Thoracic aorta (tissue), 2 donors: Measurements from ENCODE around the gene ENTPD8. TPM values are rescaled to one million over a fixed set of nuclear protein-coding genes. Genes with fewer than 3 reads are reported as not detected.

Experiments
- ATAC-seq: fragments of 150-250 bp; one replicate; pipeline ENCODE4 v1.8.0; 2017; ENCODE audit warnings: low read depth; ENCODE audit not compliant: insufficient number of reproducible peaks, low FRiP score
- DNase-seq: peaks from one replicate; pipeline ENCODE4 v3.0.0-alpha.2; 2020; ENCODE audit warnings: low spot score
- H3K27ac ChIP-seq, 2 donors: fragments of 200-600 bp; sonication (generic); 1 replicate in 1 of 2; 2 replicates in 1 of 2; pipeline ENCODE4 v1.5.1; 2016; ENCODE audit warnings: mild to moderate bottlenecking in 2 of 2, moderate library complexity in 2 of 2
- H3K27me3 ChIP-seq: fragments of 200-600 bp; sonication (generic); replicated peaks from 2 replicates; pipeline ENCODE4 v1.6.0; 2016; ENCODE audit warnings: mild to moderate bottlenecking; ENCODE audit not compliant: insufficient read depth
- H3K36me3 ChIP-seq: fragments of 200-600 bp; sonication (generic); one replicate; pipeline ENCODE4 v1.5.1; 2016
- H3K4me1 ChIP-seq, 2 donors: fragments of 200-600 bp; sonication (generic); 1 replicate in 1 of 2; 2 replicates in 1 of 2; pipeline versions ENCODE4 v1.5.1 to v1.6.0; 2016; ENCODE audit warnings: low read depth in 2 of 2, mild to moderate bottlenecking in 1 of 2; ENCODE audit not compliant: control insufficient read depth in 1 of 2
- H3K4me3 ChIP-seq: fragments of 200-600 bp; sonication (generic); 2 replicates; pipeline ENCODE4 v1.5.1; 2016; ENCODE audit warnings: mild to moderate bottlenecking
- H3K9me3 ChIP-seq: fragments of 200-600 bp; sonication (generic); 2 replicates; pipeline ENCODE4 v1.5.1; 2016
- total RNA-seq, 2 donors: library from RNA; depleted of rRNA; stranded (reverse); fragments of >200 nt; gene quantifications; one replicate each; pipeline versions ENCODE4 v1.1.0 to v1.2.3, GENCODE V29; 2016
- TF ChIP-seq, protein P1 (sequence below): fragments of 200-600 bp; sonication (generic); IDR thresholded peaks from one replicate; pipeline ENCODE4 v1.5.1; 2019; ENCODE audit warnings: antibody characterized with exemption

ENTPD8 gene
- total RNA-seq, 2 donors from 2014 or later, result not detected

GRCh38 chr9:137446851-137447471 is 5.8 kb upstream of the ENTPD8 start:
- ATAC-seq (no peak), DNase-seq (no peak)
- Histone ChIP-seq H3K9me3 (no peaks in the 10 kb centered on the region), H3K4me3 (no peak overlapping the region), H3K27me3 (peaks cover 3% of the 10 kb centered on the region), H3K4me1 (peaks cover 0 to 7% of the 10 kb centered on the region in 2 donors), H3K36me3 (peaks cover 3% of the 10 kb centered on the region), H3K27ac (peak overlapping the region in 1 of 2 donors; percentile 4)
- TF ChIP-seq, protein P1, sequence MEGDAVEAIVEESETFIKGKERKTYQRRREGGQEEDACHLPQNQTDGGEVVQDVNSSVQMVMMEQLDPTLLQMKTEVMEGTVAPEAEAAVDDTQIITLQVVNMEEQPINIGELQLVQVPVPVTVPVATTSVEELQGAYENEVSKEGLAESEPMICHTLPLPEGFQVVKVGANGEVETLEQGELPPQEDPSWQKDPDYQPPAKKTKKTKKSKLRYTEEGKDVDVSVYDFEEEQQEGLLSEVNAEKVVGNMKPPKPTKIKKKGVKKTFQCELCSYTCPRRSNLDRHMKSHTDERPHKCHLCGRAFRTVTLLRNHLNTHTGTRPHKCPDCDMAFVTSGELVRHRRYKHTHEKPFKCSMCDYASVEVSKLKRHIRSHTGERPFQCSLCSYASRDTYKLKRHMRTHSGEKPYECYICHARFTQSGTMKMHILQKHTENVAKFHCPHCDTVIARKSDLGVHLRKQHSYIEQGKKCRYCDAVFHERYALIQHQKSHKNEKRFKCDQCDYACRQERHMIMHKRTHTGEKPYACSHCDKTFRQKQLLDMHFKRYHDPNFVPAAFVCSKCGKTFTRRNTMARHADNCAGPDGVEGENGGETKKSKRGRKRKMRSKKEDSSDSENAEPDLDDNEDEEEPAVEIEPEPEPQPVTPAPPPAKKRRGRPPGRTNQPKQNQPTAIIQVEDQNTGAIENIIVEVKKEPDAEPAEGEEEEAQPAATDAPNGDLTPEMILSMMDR, result no peak

DNA sequence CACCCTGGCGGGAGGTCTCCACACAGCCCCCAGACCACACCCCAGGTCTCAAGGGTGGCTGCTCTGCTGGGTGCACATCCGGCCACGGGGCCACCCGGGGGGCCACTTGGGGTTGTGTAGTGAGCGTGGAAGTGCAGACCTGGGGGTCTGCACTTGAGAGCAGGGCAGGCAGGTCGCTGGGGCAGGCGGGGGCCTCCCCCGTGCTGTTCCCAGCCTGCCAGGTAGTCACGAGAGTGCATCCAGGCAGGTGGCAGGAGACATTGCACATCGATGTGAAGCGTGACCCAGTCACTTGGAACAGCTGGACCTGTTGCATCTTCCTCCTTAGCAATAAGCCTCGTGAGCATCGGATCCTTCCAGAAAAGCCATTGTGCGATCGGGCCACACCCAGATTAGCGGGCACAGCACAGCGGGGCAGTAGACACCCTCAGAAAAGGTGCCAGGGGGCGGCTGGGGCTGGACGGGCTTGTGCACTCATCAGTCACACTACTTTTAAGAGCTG is 4.8 kb upstream of the ENTPD8 start:
- TF ChIP-seq, protein P1, result no peak
- DNase-seq (no peak), ATAC-seq (no peak)

DNA sequence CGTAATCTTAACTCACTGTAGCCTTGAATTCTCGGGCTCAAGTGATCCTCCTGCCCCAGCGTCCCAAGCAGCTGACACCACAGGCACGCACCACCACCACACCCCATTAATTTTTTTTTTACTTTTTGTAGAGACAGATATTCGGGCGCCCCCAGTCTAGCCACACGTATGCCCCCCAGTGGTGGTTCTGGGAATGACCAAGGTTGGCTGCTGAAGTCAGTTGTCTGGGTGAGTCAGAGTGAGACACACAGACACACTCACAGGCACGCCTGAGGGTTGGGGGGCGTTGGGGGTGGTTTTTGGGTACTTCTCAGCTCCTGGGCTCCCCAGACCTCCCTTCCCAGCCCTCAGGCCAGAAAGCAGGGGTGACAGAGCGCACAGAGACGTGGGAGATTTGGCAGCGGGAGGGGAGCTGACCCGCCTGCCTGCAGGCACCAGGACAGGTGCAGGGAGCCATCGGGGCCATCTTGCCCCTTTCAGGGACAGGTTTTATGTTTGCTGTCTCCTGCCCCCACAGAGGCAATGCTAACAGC is 4.2 kb upstream of the ENTPD8 start:
- Histone ChIP-seq H3K27ac (no peak overlapping the region), H3K9me3 (no peaks in the 10 kb centered on the region), H3K36me3 (peaks cover 3% of the 10 kb centered on the region), H3K27me3 (peaks cover 4% of the 10 kb centered on the region), H3K4me3 (no peak overlapping the region), H3K4me1 (peaks cover 5 to 12% of the 10 kb centered on the region in 2 donors)
- no peak for ATAC-seq
- peak; percentile 68 for DNase-seq
- TF ChIP-seq, protein P1, result peak; percentile 90

More for the DNA sequence above, 4.8 kb upstream of the ENTPD8 start:
- Histone ChIP-seq H3K27me3 (peaks cover 4% of the 10 kb centered on the region), H3K27ac (no peak overlapping the region), H3K9me3 (no peaks in the 10 kb centered on the region), H3K4me3 (no peak overlapping the region), H3K36me3 (peaks cover 3% of the 10 kb centered on the region), H3K4me1 (peaks cover 5 to 12% of the 10 kb centered on the region in 2 donors)

GRCh38 chr9:137444106-137444790 is 3.1 kb upstream of the ENTPD8 start:
- H3K4me1 ChIP-seq, result peaks cover 5 to 12% of the 10 kb centered on the region in 2 donors
- peaks cover 4% of the 10 kb centered on the region for H3K27me3 ChIP-seq
- DNase-seq (no peak), ATAC-seq (no peak)
- TF ChIP-seq, protein P1, result no peak
- peaks cover 3% of the 10 kb centered on the region for H3K36me3 ChIP-seq
- H3K4me3 ChIP-seq, result no peak overlapping the region
- H3K27ac ChIP-seq, result no peak overlapping the region
- no peaks in the 10 kb centered on the region for H3K9me3 ChIP-seq

DNA sequence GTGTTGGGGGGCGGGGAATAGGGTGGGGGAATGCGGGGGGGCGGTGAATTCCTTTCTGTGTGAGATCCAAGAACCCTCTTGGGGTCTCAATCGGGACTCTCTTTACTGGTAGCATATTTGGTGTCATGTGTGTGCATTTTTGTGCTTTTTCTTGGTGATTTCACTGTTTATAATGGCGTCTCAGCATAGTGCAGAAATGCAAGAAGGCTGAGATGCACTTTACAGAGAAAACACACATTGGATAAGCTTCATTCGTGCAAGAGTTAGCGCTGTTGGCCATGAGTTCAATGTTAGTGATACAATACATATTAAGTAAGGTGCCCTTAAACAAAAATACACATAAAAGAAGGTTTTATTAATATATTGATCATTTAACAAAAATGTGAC is 771 bp upstream of the ENTPD8 start:
- Histone ChIP-seq H3K4me1 (peaks cover 5% of the 10 kb centered on the region in 2 donors), H3K36me3 (no peaks in the 10 kb centered on the region), H3K9me3 (no peaks in the 10 kb centered on the region), H3K4me3 (peak overlapping the region; percentile 65), H3K27me3 (peaks cover 4% of the 10 kb centered on the region), H3K27ac (no peak overlapping the region)
- DNase-seq (no peak), ATAC-seq (no peak)
- TF ChIP-seq, protein P1, result no peak
